Neural crest cell (in vitro differentiated cells): ENCODE measurements around the gene KSR1. TPM values are rescaled to one million over a fixed set of nuclear protein-coding genes. Genes with fewer than 3 reads are reported as not detected.

ENCODE experiments used
- DNase-seq: peaks from one replicate; pipeline ENCODE4 v3.0.0; 2021; ENCODE audit warnings: low read depth, mixed read lengths, low spot score
- H3K27ac Mint-ChIP-seq: one replicate; pipeline ENCODE4 v1.8.0; 2021; ENCODE audit warnings: mild to moderate bottlenecking, mixed read lengths; ENCODE audit not compliant: unreplicated experiment
- H3K27me3 Mint-ChIP-seq: 2 replicates; pipeline ENCODE4 v1.8.0; 2021; ENCODE audit warnings: low read depth, mild to moderate bottlenecking, mixed read lengths
- H3K36me3 Mint-ChIP-seq: 2 replicates; pipeline ENCODE4 v1.8.0; 2021; ENCODE audit warnings: low read depth, mild to moderate bottlenecking, mixed read lengths
- H3K4me1 Mint-ChIP-seq: 2 replicates; pipeline ENCODE4 v1.8.0; 2021; ENCODE audit warnings: mixed read lengths
- H3K4me3 Mint-ChIP-seq: one replicate; pipeline ENCODE4 v1.8.0; 2021; ENCODE audit warnings: mild to moderate bottlenecking, mixed read lengths
- H3K9me3 Mint-ChIP-seq: 2 replicates; pipeline ENCODE4 v1.8.0; 2021; ENCODE audit warnings: mixed read lengths
- CTCF ChIP-seq: fragments of 200-600 bp; sonication (generic); conservative IDR thresholded peaks from 2 replicates; pipeline ENCODE4 v1.5.0; 2021; ENCODE audit warnings: antibody characterized with exemption, mild to moderate bottlenecking
- total RNA-seq: library from RNA; stranded (reverse); gene quantifications from 2 replicates; pipeline ENCODE4 v1.2.1, GENCODE V29; 2021

KSR1 gene
- total RNA-seq, 1 donor from 2014 or later: 28.0 TPM

DNA sequence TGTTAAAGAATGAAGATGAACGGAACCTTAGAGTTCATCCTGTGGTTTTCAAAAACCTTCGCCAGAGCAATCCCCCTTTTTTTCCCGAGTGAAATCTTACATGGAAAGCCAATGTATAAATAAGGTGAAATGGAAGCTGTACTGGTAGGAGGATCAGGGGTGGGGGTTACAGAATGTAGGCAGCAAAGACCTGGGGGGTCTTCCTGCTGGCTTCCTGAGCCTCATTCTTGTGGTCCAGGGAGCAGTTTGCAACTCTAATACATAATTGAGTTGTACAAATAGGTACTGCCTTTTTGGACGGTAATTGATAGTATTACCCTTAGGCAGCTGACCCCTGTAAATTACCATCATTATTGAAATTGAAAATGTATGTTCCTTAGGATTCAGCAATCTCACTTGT is 34.1 kb downstream of the KSR1 start:
- no peaks in the 10 kb centered on the region for H3K36me3 Mint-ChIP-seq
- no peaks in the 10 kb centered on the region for H3K9me3 Mint-ChIP-seq
- TF ChIP-seq CTCF: no peak
- H3K4me1 Mint-ChIP-seq: peaks cover 45% of the 10 kb centered on the region
- no peak overlapping the region for H3K4me3 Mint-ChIP-seq
- no peak for DNase-seq
- H3K27me3 Mint-ChIP-seq: no peaks in the 10 kb centered on the region
- H3K27ac Mint-ChIP-seq: no peak overlapping the region

GRCh38 chr17:27491713-27492190 is 35.5 kb downstream of the KSR1 start:
- H3K4me3 Mint-ChIP-seq: no peak overlapping the region
- no peak for TF ChIP-seq CTCF
- peaks cover 57% of the 10 kb centered on the region for H3K4me1 Mint-ChIP-seq
- H3K27ac Mint-ChIP-seq: no peak overlapping the region
- H3K36me3 Mint-ChIP-seq: no peaks in the 10 kb centered on the region
- DNase-seq: peak; percentile 5
- no peaks in the 10 kb centered on the region for H3K27me3 Mint-ChIP-seq
- H3K9me3 Mint-ChIP-seq: no peaks in the 10 kb centered on the region

DNA sequence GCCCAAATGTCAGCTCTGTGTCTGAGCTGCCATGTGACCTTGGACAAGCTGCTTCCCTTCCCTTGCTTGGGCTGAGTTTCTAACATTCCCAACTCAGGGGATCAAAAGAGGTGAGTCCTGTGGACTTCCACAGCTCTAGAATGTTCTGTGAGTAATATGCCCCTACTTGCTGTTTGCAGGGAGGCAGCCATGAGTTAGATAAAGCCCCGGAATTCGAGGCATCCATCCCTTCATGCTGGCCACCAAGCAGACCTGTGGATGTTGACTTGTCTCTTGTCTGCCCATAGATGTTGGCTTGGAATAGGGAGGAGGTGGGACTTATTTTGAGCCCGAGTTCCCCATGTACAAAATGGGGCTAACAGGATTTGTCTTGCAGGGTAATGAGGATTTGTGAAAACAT is 36.2 kb downstream of the KSR1 start:
- Mint-ChIP-seq H3K27me3 (no peaks in the 10 kb centered on the region), H3K27ac (no peak overlapping the region), H3K4me1 (peaks cover 62% of the 10 kb centered on the region), H3K4me3 (no peak overlapping the region), H3K36me3 (no peaks in the 10 kb centered on the region), H3K9me3 (no peaks in the 10 kb centered on the region)
- no peak for DNase-seq
- no peak for TF ChIP-seq CTCF

- no peaks in the 10 kb centered on the region for H3K36me3 Mint-ChIP-seq
Measured at GRCh38 chr17:27493088-27493487, 36.8 kb downstream of the KSR1 start.

DNA sequence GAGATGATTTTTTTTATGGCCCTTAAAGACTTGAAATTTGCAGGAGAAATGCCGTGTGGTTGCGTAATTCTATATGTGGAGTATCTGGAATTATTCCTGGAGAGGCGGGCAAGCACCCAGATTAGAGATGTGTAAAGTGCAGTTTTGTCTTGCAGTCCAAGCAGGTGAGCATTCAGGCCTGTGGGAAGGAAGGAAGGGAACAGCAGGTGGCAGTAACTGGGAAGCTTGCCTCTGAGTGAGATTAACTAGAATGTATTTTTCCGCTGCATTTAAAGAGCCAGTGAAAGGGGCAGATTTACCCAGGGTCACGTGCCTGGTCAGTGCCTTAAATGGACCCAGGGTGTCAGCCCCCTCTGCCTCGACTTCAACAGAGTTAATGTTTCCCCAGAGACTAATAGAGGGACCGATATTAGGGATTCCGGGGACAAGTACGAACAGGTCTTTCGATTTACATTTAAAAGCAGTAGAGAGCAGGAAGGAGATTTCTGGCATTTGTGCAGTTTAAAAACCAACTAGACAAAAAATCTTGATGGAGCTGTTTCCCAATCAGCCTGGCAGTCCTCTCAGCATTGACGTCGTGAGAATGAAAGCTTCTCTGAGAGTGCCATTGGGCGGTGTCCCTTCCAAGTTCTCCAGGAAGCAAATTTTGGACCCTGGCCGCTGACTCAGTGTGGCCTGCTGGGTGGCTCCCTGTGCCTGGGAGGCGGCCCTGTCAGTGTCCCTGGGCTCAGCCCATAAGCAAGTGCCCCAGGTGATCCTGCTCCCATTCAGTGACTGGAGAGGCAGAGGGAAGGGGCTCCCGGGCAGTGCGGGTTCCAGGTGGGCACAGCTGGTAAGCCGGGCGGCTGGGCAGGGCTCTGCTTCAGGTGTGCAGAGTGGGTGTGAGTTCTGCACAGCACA is 38.2 kb downstream of the KSR1 start:
- peak overlapping the region; percentile 21 for H3K27ac Mint-ChIP-seq
- DNase-seq: no peak
- peaks cover 58% of the 10 kb centered on the region for H3K4me1 Mint-ChIP-seq

More at GRCh38 chr17:27493088-27493487, 36.8 kb downstream of the KSR1 start:
- TF ChIP-seq CTCF: no peak
- no peak for DNase-seq
- H3K4me1 Mint-ChIP-seq: peaks cover 62% of the 10 kb centered on the region
- no peak overlapping the region for H3K27ac Mint-ChIP-seq
- H3K27me3 Mint-ChIP-seq: no peaks in the 10 kb centered on the region
- no peaks in the 10 kb centered on the region for H3K9me3 Mint-ChIP-seq
- H3K4me3 Mint-ChIP-seq: no peak overlapping the region

More for the DNA sequence above, 38.2 kb downstream of the KSR1 start:
- TF ChIP-seq CTCF: peak; percentile 60
- Mint-ChIP-seq H3K27me3 (no peaks in the 10 kb centered on the region), H3K9me3 (no peaks in the 10 kb centered on the region), H3K4me3 (no peak overlapping the region), H3K36me3 (peaks cover under 1% of the 10 kb centered on the region)
